ENCODE data around the gene PDE4B. TPM values are rescaled to one million over a fixed set of nuclear protein-coding genes. Genes with fewer than 3 reads are reported as not detected.
A peak's percentile ranks its signal among the peaks of the same experiment; 100 is the strongest.

Gene PDE4B
- total RNA-seq, 1 donor = 51.0 TPM

GRCh38 chr1:66237722-66238479 is 445.2 kb downstream of the PDE4B start:
- DNase-seq (ENCODE audit: low read depth) = no peak
- TF ChIP-seq, protein P1, sequence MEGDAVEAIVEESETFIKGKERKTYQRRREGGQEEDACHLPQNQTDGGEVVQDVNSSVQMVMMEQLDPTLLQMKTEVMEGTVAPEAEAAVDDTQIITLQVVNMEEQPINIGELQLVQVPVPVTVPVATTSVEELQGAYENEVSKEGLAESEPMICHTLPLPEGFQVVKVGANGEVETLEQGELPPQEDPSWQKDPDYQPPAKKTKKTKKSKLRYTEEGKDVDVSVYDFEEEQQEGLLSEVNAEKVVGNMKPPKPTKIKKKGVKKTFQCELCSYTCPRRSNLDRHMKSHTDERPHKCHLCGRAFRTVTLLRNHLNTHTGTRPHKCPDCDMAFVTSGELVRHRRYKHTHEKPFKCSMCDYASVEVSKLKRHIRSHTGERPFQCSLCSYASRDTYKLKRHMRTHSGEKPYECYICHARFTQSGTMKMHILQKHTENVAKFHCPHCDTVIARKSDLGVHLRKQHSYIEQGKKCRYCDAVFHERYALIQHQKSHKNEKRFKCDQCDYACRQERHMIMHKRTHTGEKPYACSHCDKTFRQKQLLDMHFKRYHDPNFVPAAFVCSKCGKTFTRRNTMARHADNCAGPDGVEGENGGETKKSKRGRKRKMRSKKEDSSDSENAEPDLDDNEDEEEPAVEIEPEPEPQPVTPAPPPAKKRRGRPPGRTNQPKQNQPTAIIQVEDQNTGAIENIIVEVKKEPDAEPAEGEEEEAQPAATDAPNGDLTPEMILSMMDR (IDR thresholded peaks at IDR 0.05; ENCODE audit: insufficient read depth, low read depth, low read length) = no peak

DNA sequence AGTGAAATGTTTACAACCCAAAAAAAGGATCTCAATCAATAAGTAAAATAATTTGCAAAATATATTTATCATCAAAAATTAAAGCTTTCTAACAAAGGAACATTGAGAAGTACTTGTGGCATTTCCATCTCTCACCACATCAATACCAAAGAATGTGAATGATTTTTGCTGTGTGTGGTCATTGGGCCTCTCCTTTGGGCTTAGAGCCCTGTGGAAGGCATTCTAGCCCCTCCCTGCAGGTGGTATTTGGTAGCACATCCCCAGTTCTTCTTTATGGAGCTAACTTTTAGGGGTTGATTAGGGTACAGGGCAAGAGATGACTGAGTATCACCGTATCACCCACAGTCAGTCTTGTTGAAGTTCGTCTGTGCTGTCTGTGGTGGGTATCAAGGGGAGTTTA is 447.1 kb downstream of the PDE4B start:
- no peak overlapping the region for H3K4me3 ChIP-seq (ENCODE audit: low read depth, low read length)
- TF ChIP-seq, protein P1 (IDR thresholded peaks at IDR 0.05; ENCODE audit: insufficient read depth, low read depth, low read length) = no peak
- DNase-seq (ENCODE audit: low read depth) = no peak

More at GRCh38 chr1:66237722-66238479, 445.2 kb downstream of the PDE4B start:
- H3K4me3 ChIP-seq (ENCODE audit: low read depth, low read length) = no peak overlapping the region

GRCh38 chr1:66240491-66241484 is 448.1 kb downstream of the PDE4B start:
- TF ChIP-seq, protein P1 (IDR thresholded peaks at IDR 0.05; ENCODE audit: insufficient read depth, low read depth, low read length) = no peak
- no peak for DNase-seq (ENCODE audit: low read depth)
- no peak overlapping the region for H3K4me3 ChIP-seq (ENCODE audit: low read depth, low read length)

DNA sequence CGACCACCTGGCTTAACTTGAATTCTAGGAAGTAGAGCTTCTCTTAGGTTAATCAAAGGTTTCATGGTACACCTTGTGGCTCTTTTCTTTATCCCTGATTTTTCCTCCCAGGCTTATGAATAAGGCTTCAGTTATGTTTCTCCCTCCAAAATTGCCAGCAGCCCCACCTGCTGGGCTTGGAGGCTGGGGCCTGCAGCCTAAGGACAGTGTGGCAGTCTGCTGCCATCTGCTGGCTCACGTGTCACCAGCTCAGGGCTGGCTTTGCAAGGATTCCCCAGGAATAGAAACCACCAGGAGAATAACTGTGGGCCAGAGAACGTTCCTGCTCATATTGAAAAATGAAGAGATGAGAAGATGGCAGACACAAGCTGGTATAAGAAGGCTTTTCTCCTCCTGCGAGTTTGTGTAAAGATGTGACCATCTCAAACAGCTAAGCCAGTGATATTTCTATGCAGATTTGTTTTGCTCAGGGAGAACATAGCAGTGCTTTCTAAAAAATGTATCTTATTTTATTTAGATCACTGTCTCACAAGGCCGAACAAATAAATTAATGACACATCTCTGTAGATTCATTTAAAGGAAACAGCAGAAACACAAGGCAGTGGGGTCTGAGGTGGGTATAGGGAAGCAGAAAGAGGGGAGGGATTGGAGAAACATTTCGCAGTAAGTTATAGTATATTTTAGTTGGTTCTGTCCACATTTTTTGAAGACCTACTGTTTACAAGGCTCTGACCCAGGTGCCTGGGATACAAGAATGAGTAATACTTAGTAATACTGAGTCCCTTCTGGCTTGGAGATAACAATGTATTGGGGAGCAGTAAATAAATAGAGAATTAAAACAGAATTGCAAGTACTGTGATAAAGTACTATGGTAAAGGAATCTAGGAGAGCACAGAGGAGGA is 450.2 kb downstream of the PDE4B start:
- TF ChIP-seq, protein P1 (IDR thresholded peaks at IDR 0.05; ENCODE audit: insufficient read depth, low read depth, low read length) = peak; percentile 100
- peak; percentile 86 for DNase-seq (ENCODE audit: low read depth)
- H3K4me3 ChIP-seq (ENCODE audit: low read depth, low read length) = no peak overlapping the region

- TF ChIP-seq, protein P1 (IDR thresholded peaks at IDR 0.05; ENCODE audit: insufficient read depth, low read depth, low read length) = no peak
- DNase-seq (ENCODE audit: low read depth) = no peak
- no peak overlapping the region for H3K4me3 ChIP-seq (ENCODE audit: low read depth, low read length)
Observed at GRCh38 chr1:66243548-66244130, 450.9 kb downstream of the PDE4B start.

- H3K4me3 ChIP-seq (ENCODE audit: low read depth, low read length) = no peak overlapping the region
- DNase-seq (ENCODE audit: low read depth) = peak; percentile 57
- TF ChIP-seq, protein P1 (IDR thresholded peaks at IDR 0.05; ENCODE audit: insufficient read depth, low read depth, low read length) = no peak
Observed at GRCh38 chr1:66244429-66244828, 451.7 kb downstream of the PDE4B start.

All from fibroblast of villous mesenchyme (primary cell).